Hepatocyte (in vitro differentiated cells): Measurements from ENCODE around the gene PCSK6. TPM values are rescaled to one million over a fixed set of nuclear protein-coding genes. Genes with fewer than 3 reads are reported as not detected.

Experiments used
- DNase-seq: peaks from one replicate; pipeline ENCODE4 v3.0.0-alpha.2; 2016; ENCODE audit warnings: low spot score
- H2AFZ ChIP-seq: fragments of 200-600 bp; sonication (generic); 2 replicates; pipeline ENCODE4 v1.6.0; 2016; ENCODE audit warnings: antibody characterized with exemption, mild to moderate bottlenecking
- H3K27ac ChIP-seq: fragments of 200-600 bp; sonication (generic); 2 replicates; pipeline ENCODE4 v1.5.1; 2016; ENCODE audit warnings: mild to moderate bottlenecking
- H3K27me3 ChIP-seq: fragments of 200-600 bp; sonication (generic); 2 replicates; pipeline ENCODE4 v1.6.1; 2016
- H3K36me3 ChIP-seq: fragments of 200-600 bp; sonication (generic); replicated peaks from 2 replicates; pipeline ENCODE4 v1.5.1; 2016; ENCODE audit warnings: low read depth; ENCODE audit not compliant: insufficient read depth
- H3K4me1 ChIP-seq: fragments of 200-600 bp; sonication (generic); 2 replicates; pipeline ENCODE4 v1.5.1; 2016; ENCODE audit warnings: mild to moderate bottlenecking, moderate library complexity; ENCODE audit not compliant: insufficient read depth
- H3K4me2 ChIP-seq: fragments of 200-600 bp; sonication (generic); 2 replicates; pipeline ENCODE4 v1.6.0; 2016
- H3K4me3 ChIP-seq: fragments of 200-600 bp; sonication (generic); 2 replicates; pipeline ENCODE4 v1.5.1; 2016; ENCODE audit warnings: mild to moderate bottlenecking
- H3K79me2 ChIP-seq: fragments of 200-600 bp; sonication (generic); 2 replicates; pipeline ENCODE4 v1.6.0; 2017; ENCODE audit warnings: mild to moderate bottlenecking
- H3K9me2 ChIP-seq: fragments of 200-600 bp; sonication (generic); replicated peaks from 2 replicates; pipeline ENCODE4 v1.6.0; 2017; ENCODE audit warnings: mild to moderate bottlenecking; ENCODE audit not compliant: insufficient read depth
- H3K9me3 ChIP-seq: fragments of 200-600 bp; sonication (generic); 2 replicates; pipeline ENCODE4 v1.5.1; 2016; ENCODE audit warnings: low read depth, mild to moderate bottlenecking
- H4K20me1 ChIP-seq: fragments of 200-600 bp; sonication (generic); 2 replicates; pipeline ENCODE4 v1.6.0; 2016; ENCODE audit warnings: mild to moderate bottlenecking; ENCODE audit not compliant: insufficient read depth, poor library complexity, severe bottlenecking
- CTCF ChIP-seq: fragments of 200-600 bp; sonication (generic); IDR thresholded peaks from 2 replicates; pipeline ENCODE4 v1.5.1; 2016; ENCODE audit warnings: antibody characterized with exemption, mild to moderate bottlenecking; ENCODE audit not compliant: poor library complexity
- EZH2 ChIP-seq: fragments of 200-600 bp; sonication (generic); IDR thresholded peaks from 2 replicates; pipeline ENCODE4 v1.6.1; 2016; ENCODE audit warnings: antibody characterized with exemption, mild to moderate bottlenecking, borderline replicate concordance
- EZH2phosphoT487 ChIP-seq: fragments of 200-600 bp; sonication (generic); IDR thresholded peaks from one replicate; pipeline ENCODE4 v1.6.1; 2018; ENCODE audit warnings: antibody characterized with exemption, mild to moderate bottlenecking, low read depth, moderate library complexity; ENCODE audit not compliant: unreplicated experiment, severe bottlenecking
- WGBS: methylation state at CpG from one replicate; pipeline ENCODE4 v1.1.6; 2016; ENCODE audit warnings: low lambda C conversion rate; ENCODE audit errors: missing lambda C conversion rate; 5-methylcytosine and 5-hydroxymethylcytosine counted together
- polyA plus RNA-seq: library from polyadenylated mRNA; unstranded; fragments of >200 nt; fragmentation: Nextera tagmentation; extraction: Ambion mirVana; gene quantifications from 2 replicates; pipeline ENCODE4 v1.2.1, GENCODE V29; 2016
- total RNA-seq: library from RNA; depleted of rRNA; stranded (reverse); fragments of >200 nt; gene quantifications from 2 replicates; pipeline ENCODE4 v1.2.3, GENCODE V29; 2014

Gene PCSK6
- total and polyA plus RNA-seq, 2 experiments from 2014 or later = 31.7 to 40.5 TPM

- DNase-seq = no peak
- WGBS = 81% methylated on average over 2 of the region's 2 CpGs
- Histone ChIP-seq H3K4me2 (no peak overlapping the region), H3K9me2 (no peaks in the 10 kb centered on the region), H3K4me3 (no peak overlapping the region), H3K79me2 (no peaks in the 10 kb centered on the region), H3K9me3 (no peaks in the 10 kb centered on the region), H3K4me1 (peaks cover 10% of the 10 kb centered on the region), H3K27me3 (no peaks in the 10 kb centered on the region), H3K27ac (no peak overlapping the region), H4K20me1 (no peaks in the 10 kb centered on the region), H3K36me3 (no peaks in the 10 kb centered on the region), H2AFZ (no peak overlapping the region)
- TF ChIP-seq CTCF = no peak
- no peak for TF ChIP-seq EZH2phosphoT487
Measured at GRCh38 chr15:101351736-101352135, 137.8 kb downstream of the PCSK6 start.

GRCh38 chr15:101349047-101349951 is 140.2 kb downstream of the PCSK6 start:
- DNase-seq = no peak

GRCh38 chr15:101348643-101349042 is 140.9 kb downstream of the PCSK6 start:
- Histone ChIP-seq H3K4me3 (no peak overlapping the region), H4K20me1 (no peaks in the 10 kb centered on the region), H3K9me3 (no peaks in the 10 kb centered on the region), H3K4me2 (no peak overlapping the region), H3K27me3 (no peaks in the 10 kb centered on the region), H3K4me1 (peaks cover 13% of the 10 kb centered on the region), H3K9me2 (no peaks in the 10 kb centered on the region), H2AFZ (no peak overlapping the region), H3K79me2 (no peaks in the 10 kb centered on the region), H3K36me3 (no peaks in the 10 kb centered on the region), H3K27ac (no peak overlapping the region)
- DNase-seq = no peak
- 87% methylated on average over 12 of the region's 12 CpGs for WGBS
- TF ChIP-seq CTCF = no peak
- TF ChIP-seq EZH2phosphoT487 = no peak
- no peak for TF ChIP-seq EZH2

More at GRCh38 chr15:101349047-101349951, 140.2 kb downstream of the PCSK6 start:
- WGBS = 78% methylated on average over 14 of the region's 14 CpGs
- Histone ChIP-seq H3K27ac (no peak overlapping the region), H3K9me2 (no peaks in the 10 kb centered on the region), H3K27me3 (no peaks in the 10 kb centered on the region), H2AFZ (no peak overlapping the region), H4K20me1 (no peaks in the 10 kb centered on the region), H3K4me2 (no peak overlapping the region), H3K36me3 (no peaks in the 10 kb centered on the region), H3K79me2 (no peaks in the 10 kb centered on the region), H3K4me1 (peaks cover 13% of the 10 kb centered on the region), H3K4me3 (no peak overlapping the region), H3K9me3 (no peaks in the 10 kb centered on the region)
- TF ChIP-seq EZH2phosphoT487 (no peak), CTCF (no peak), EZH2 (no peak)
